T-cell (primary cell): ENCODE measurements around the gene BMP8A. TPM values are rescaled to one million over a fixed set of nuclear protein-coding genes. Genes with fewer than 3 reads are reported as not detected.
"Not testable (repeated sequence)": the region's sequence is repeated elsewhere in the genome, so short reads cannot be mapped to it uniquely, and the experiment has no call there.

ENCODE experiments used
- ATAC-seq, 4 experiments: fragments of 200-7000 bp in 3 of 4; fragments of 150-1000 bp in 1 of 4; cut with Tn5 transposase; replicated peaks in 1 of 4; 1 replicate in 3 of 4; 2 replicates in 1 of 4; pipeline ENCODE4 v1.10.0; 2021; ENCODE audit warnings: moderate library complexity in 3 of 4, mild to moderate bottlenecking in 2 of 4, moderate number of reproducible peaks in 1 of 4
- CTCF ChIA-PET, 2 donors: fragments of 300-600 bp; sonication (Branson Sonifier 250); formaldehyde crosslinking; loops; one replicate each; lab custom pipeline; 2022; ENCODE audit warnings: antibody characterized with exemption in 2 of 2; lab: Charles Lee
- POLR2A ChIA-PET, 2 donors: fragments of 300-600 bp; sonication (Branson Sonifier 250); formaldehyde crosslinking; loops; one replicate each; lab custom pipeline; 2022; ENCODE audit warnings: antibody characterized with exemption in 2 of 2; lab: Charles Lee
- DNase-seq, 35 experiments: peaks; one replicate each; pipeline versions ENCODE4 v3.0.0 to v3.0.0-alpha.2; 2013 to 2023
- H3K27ac ChIP-seq: one replicate; pipeline ENCODE4 v1.5.1; 2013; ENCODE audit warnings: low read length
- H3K27me3 ChIP-seq, 2 experiments: replicated peaks in 1 of 2; 1 replicate in 1 of 2; 2 replicates in 1 of 2; pipeline versions ENCODE4 v1.6.1 to v1.7.0; 2013; ENCODE audit warnings: low read length in 1 of 2, mixed read lengths in 1 of 2; ENCODE audit not compliant: control insufficient read depth in 2 of 2, insufficient read depth in 2 of 2; ENCODE audit errors: extremely low read depth in 1 of 2
- H3K36me3 ChIP-seq, 2 donors: 1 replicate in 1 of 2; 2 replicates in 1 of 2; pipeline versions ENCODE4 v1.6.1 to v1.7.0; 2013; ENCODE audit warnings: low read length in 1 of 2; ENCODE audit not compliant: control insufficient read depth in 2 of 2, insufficient read depth in 1 of 2; ENCODE audit errors: extremely low read depth in 1 of 2
- H3K4me1 ChIP-seq, 2 experiments: 1 replicate in 1 of 2; 2 replicates in 1 of 2; pipeline versions ENCODE4 v1.6.1 to v1.7.0; 2013; ENCODE audit warnings: low read length in 2 of 2, mixed read lengths in 1 of 2; ENCODE audit not compliant: insufficient read depth in 2 of 2, control insufficient read depth in 1 of 2; ENCODE audit errors: extremely low read depth in 1 of 2
- H3K4me3 ChIP-seq, 2 donors: 1 replicate in 1 of 2; 2 replicates in 1 of 2; pipeline versions ENCODE4 v1.5.1 to v1.7.0; 2013; ENCODE audit warnings: mild to moderate bottlenecking in 2 of 2, low read length in 1 of 2, moderate library complexity in 1 of 2; ENCODE audit not compliant: control insufficient read depth in 1 of 2; ENCODE audit errors: extremely low read depth in 1 of 2
- H3K9me3 ChIP-seq: 2 replicates; pipeline ENCODE4 v1.7.0; 2013
- H3K27ac Mint-ChIP-seq, 2 donors: one replicate each; pipeline ENCODE4 v1.8.0; 2020 to 2021; ENCODE audit warnings: mild to moderate bottlenecking in 2 of 2, mixed read lengths in 2 of 2
- H3K27me3 Mint-ChIP-seq, 2 donors: one replicate each; pipeline ENCODE4 v1.8.0; 2021 to 2022; ENCODE audit warnings: mixed read lengths in 2 of 2
- H3K36me3 Mint-ChIP-seq: one replicate; pipeline ENCODE4 v1.8.0; 2021; ENCODE audit warnings: mixed read lengths
- H3K4me1 Mint-ChIP-seq, 3 donors: one replicate each; pipeline ENCODE4 v1.8.0; 2020 to 2022; ENCODE audit warnings: mixed read lengths in 3 of 3, mild to moderate bottlenecking in 1 of 3
- H3K4me3 Mint-ChIP-seq, 3 donors: one replicate each; pipeline ENCODE4 v1.8.0; 2020 to 2022; ENCODE audit warnings: mild to moderate bottlenecking in 3 of 3, mixed read lengths in 3 of 3, moderate library complexity in 3 of 3
- H3K9me3 Mint-ChIP-seq, 3 donors: one replicate each; pipeline ENCODE4 v1.8.0; 2020 to 2022; ENCODE audit warnings: mixed read lengths in 3 of 3
- WGBS: methylation state at CpG from one replicate; pipeline ENCODE4 v1.1.5; 2013; ENCODE audit warnings: missing lambda C conversion rate; ENCODE audit not compliant: insufficient coverage; 5-methylcytosine and 5-hydroxymethylcytosine counted together
- total RNA-seq, 35 experiments: library from RNA in 6 of 35; stranded (reverse) in 6 of 35; fragments of 120-200 nt in 1 of 35; gene quantifications; one replicate each; pipeline versions ENCODE4 v1.2.1 to v1.2.4 and lab custom pipeline; 2013 to 2026

BMP8A gene
- total RNA-seq, 5 donors from 2014 or later (not counting 1 experiment from before 2014, with no cell fraction given): 0.38 TPM; not detected in 4

GRCh38 chr1:39511477-39511876 is 20.0 kb downstream of the BMP8A start:
- H3K4me3 Mint-ChIP-seq, H3K36me3 Mint-ChIP-seq, H3K27ac Mint-ChIP-seq, H3K9me3 ChIP-seq, H3K27ac ChIP-seq, H3K27me3 Mint-ChIP-seq, CTCF ChIA-PET, H3K4me3 ChIP-seq, H3K36me3 ChIP-seq, ATAC-seq, H3K9me3 Mint-ChIP-seq, POLR2A ChIA-PET, DNase-seq: not testable (repeated sequence)
- peaks cover 5 to 22% (median 17%) of the 10 kb centered on the region in 3 donors for H3K4me1 Mint-ChIP-seq
- WGBS: no CpG with 5 or more reads among the region's 13 CpGs
- Histone ChIP-seq H3K27me3 (peaks cover 0 to 13% of the 10 kb centered on the region in 2 experiments), H3K4me1 (peaks cover 0 to 20% of the 10 kb centered on the region in 2 experiments)

GRCh38 chr1:39512234-39512847 is 20.9 kb downstream of the BMP8A start:
- H3K27me3 Mint-ChIP-seq, H3K4me3 Mint-ChIP-seq, H3K36me3 ChIP-seq, CTCF ChIA-PET, H3K4me3 ChIP-seq, H3K27me3 ChIP-seq, POLR2A ChIA-PET, H3K27ac ChIP-seq, H3K36me3 Mint-ChIP-seq, H3K27ac Mint-ChIP-seq, H3K9me3 ChIP-seq, DNase-seq, H3K9me3 Mint-ChIP-seq: not testable (repeated sequence)
- peaks cover 5 to 22% (median 17%) of the 10 kb centered on the region in 3 donors for H3K4me1 Mint-ChIP-seq
- ATAC-seq: peak in 2 of 4 experiments; percentile 37 to 58
- peaks cover 0 to 20% of the 10 kb centered on the region in 2 experiments for H3K4me1 ChIP-seq
- WGBS: no CpG with 5 or more reads among the region's 25 CpGs

- H3K27ac ChIP-seq, H3K9me3 ChIP-seq, H3K36me3 Mint-ChIP-seq, H3K4me1 ChIP-seq, H3K27me3 Mint-ChIP-seq, H3K9me3 Mint-ChIP-seq, H3K27me3 ChIP-seq, POLR2A ChIA-PET, H3K4me1 Mint-ChIP-seq, DNase-seq, H3K36me3 ChIP-seq, CTCF ChIA-PET, H3K4me3 Mint-ChIP-seq, H3K27ac Mint-ChIP-seq, H3K4me3 ChIP-seq: not testable (repeated sequence)
- 29% methylated on average over 3 of the region's 46 CpGs for WGBS
- ATAC-seq: peak in 3 of 4 experiments; percentile 22 to 34 (median 28)
Observed at GRCh38 chr1:39514710-39515124, 23.3 kb downstream of the BMP8A start.

DNA sequence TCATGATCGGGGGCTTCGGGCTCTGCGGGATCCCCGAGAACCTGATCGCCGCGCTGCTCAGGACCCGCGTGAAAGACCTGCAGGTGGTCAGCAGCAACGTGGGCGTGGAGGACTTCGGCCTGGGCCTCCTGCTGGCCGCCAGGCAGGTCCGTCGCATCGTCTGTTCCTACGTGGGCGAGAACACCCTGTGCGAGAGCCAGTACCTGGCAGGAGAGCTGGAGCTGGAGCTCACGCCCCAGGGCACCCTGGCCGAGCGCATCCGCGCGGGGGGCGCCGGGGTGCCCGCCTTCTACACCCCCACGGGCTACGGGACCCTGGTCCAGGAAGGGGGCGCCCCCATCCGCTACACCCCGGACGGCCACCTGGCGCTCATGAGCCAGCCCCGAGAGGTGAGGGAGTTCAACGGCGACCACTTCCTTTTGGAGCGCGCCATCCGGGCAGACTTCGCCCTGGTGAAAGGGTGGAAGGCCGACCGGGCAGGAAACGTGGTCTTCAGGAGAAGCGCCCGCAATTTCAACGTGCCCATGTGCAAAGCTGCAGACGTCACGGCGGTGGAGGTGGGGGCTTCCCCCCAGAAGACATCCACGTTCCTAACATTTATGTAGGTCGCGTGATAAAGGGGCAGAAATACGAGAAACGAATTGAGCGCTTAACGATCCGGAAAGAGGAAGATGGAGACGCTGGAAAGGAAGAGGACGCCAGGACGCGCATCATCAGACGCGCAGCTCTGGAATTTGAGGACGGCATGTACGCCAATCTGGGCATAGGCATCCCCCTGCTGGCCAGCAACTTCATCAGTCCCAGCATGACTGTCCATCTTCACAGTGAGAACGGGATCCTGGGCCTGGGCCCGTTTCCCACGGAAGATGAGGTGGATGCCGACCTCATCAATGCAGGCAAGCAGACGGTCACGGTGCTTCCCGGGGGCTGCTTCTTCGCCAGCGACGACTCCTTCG is 24.0 kb downstream of the BMP8A start:
- H3K9me3 ChIP-seq, H3K27me3 ChIP-seq, H3K4me1 Mint-ChIP-seq, H3K27ac ChIP-seq, POLR2A ChIA-PET, CTCF ChIA-PET, H3K4me1 ChIP-seq, H3K4me3 ChIP-seq, H3K36me3 ChIP-seq, H3K9me3 Mint-ChIP-seq, H3K27me3 Mint-ChIP-seq, H3K27ac Mint-ChIP-seq, H3K36me3 Mint-ChIP-seq: not testable (repeated sequence)
- peak overlapping the region in 1 of 3 donors; percentile 28 for H3K4me3 Mint-ChIP-seq
- ATAC-seq (peak in 3 of 4 experiments; percentile 37 to 63 (median 40)), DNase-seq (peak in 11 of 35 experiments; percentile 7 to 41 (median 22))
- WGBS: no CpG with 5 or more reads among the region's 78 CpGs

DNA sequence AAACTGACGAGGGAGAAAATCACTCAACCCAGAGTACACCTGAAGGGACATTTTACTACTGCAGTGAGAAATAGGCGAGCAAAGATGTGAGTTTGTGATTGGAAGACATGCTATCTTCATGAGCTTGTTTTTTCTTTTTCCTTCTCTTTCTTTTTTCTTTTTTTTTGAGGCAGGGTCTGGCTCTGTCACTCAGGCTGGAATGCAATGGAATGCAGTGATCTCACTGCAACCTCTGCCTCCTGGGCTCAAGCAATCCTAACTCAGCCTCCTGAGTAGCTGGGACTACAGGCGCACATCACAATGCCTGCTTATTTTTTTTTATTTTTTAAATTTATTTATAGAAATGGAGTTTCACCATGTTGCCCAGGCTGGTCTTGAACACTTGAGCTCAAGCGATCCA is 25.4 kb downstream of the BMP8A start:
- H3K36me3 ChIP-seq, H3K9me3 Mint-ChIP-seq, POLR2A ChIA-PET, H3K36me3 Mint-ChIP-seq, H3K27ac ChIP-seq, H3K4me1 Mint-ChIP-seq, H3K27ac Mint-ChIP-seq, H3K4me1 ChIP-seq, DNase-seq, H3K27me3 ChIP-seq, CTCF ChIA-PET, H3K9me3 ChIP-seq, H3K4me3 ChIP-seq, ATAC-seq, H3K27me3 Mint-ChIP-seq, H3K4me3 Mint-ChIP-seq: not testable (repeated sequence)
- no CpG with 5 or more reads among the region's 4 CpGs for WGBS

DNA sequence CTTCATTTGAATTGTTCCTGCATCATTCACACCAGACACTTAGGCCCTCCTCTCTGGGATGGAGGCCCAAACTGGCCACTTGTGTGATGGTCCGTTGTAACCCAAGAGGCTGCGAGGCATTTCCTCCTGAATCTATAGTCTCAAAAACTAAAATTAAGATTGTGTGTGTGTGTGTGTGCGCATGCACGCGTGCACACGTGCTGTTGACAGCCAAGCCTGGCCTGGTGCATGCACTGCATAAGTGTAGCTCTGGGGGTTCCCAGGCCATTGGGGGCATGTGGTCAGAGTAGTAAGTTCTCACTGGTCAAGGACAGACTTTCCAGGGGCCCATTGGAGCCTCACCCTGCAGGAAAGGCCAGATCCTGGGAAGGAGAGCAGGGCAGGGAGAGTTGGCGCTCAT is 26.5 kb downstream of the BMP8A start:
- H3K9me3 ChIP-seq, H3K27ac ChIP-seq, H3K27me3 Mint-ChIP-seq, H3K4me1 ChIP-seq, H3K27me3 ChIP-seq, POLR2A ChIA-PET, H3K36me3 ChIP-seq, CTCF ChIA-PET, H3K4me1 Mint-ChIP-seq, H3K4me3 Mint-ChIP-seq, H3K36me3 Mint-ChIP-seq, ATAC-seq, H3K4me3 ChIP-seq, H3K27ac Mint-ChIP-seq, H3K9me3 Mint-ChIP-seq, DNase-seq: not testable (repeated sequence)
- no CpG with 5 or more reads among the region's 7 CpGs for WGBS
